SK-N-MC (cell line): Measurements from ENCODE around the gene OSBPL5.

Source experiments
- EZH2 ChIP-seq: fragments of 200-600 bp; sonication (generic); IDR thresholded peaks from one replicate; pipeline ENCODE4 v1.6.1; 2017; ENCODE audit warnings: antibody characterized with exemption
- FOXP2 ChIP-seq: optimal IDR thresholded peaks from 2 replicates; pipeline ENCODE3; 2011; ENCODE audit warnings: mild to moderate bottlenecking, moderate library complexity; ENCODE audit not compliant: insufficient read depth; ENCODE audit errors: extremely low read length, control extremely low read depth
- POLR2AphosphoS5 ChIP-seq: IDR thresholded peaks from 2 replicates; pipeline ENCODE4 v1.6.1; 2012; ENCODE audit warnings: mild to moderate bottlenecking, low read depth, low read length, borderline replicate concordance

- TF ChIP-seq EZH2: no peak
- no peak for TF ChIP-seq POLR2AphosphoS5
- TF ChIP-seq FOXP2: no peak
Measured at GRCh38 chr11:3135481-3136440, 29.3 kb downstream of the OSBPL5 start.
